Activated CD8-positive, alpha-beta memory T cell treated with anti-CD3 and anti-CD28 coated beads, Interleukin-2, amount 10 ng/mL, durations not matched to agents 7 days and 5 days (primary cell): Measurements from ENCODE around the gene ZGPAT. TPM values are rescaled to one million over a fixed set of nuclear protein-coding genes. Genes with fewer than 3 reads are reported as not detected.

Experiments used
- ATAC-seq: fragments of 150-1000 bp; cut with Tn5 transposase; one replicate; pipeline ENCODE4 v1.10.0; 2021; ENCODE audit warnings: moderate library complexity
- CTCF ChIA-PET: fragments of 350-600 bp; sonication (Branson Sonifier 250); formaldehyde crosslinking; loops from one replicate; lab custom pipeline; 2021; ENCODE audit warnings: antibody characterized with exemption; lab: Charles Lee
- DNase-seq: peaks from one replicate; pipeline ENCODE4 v3.0.0-alpha.2; 2020
- H3K27ac Mint-ChIP-seq: one replicate; pipeline ENCODE4 v1.8.0; 2021; ENCODE audit warnings: mild to moderate bottlenecking, mixed read lengths
- H3K27me3 Mint-ChIP-seq: one replicate; pipeline ENCODE4 v1.8.0; 2021; ENCODE audit warnings: mixed read lengths
- H3K36me3 Mint-ChIP-seq: one replicate; pipeline ENCODE4 v1.8.0; 2021; ENCODE audit warnings: mild to moderate bottlenecking, mixed read lengths
- H3K4me1 Mint-ChIP-seq: one replicate; pipeline ENCODE4 v1.8.0; 2021; ENCODE audit warnings: mixed read lengths
- H3K4me3 Mint-ChIP-seq: one replicate; pipeline ENCODE4 v1.8.0; 2021; ENCODE audit warnings: mild to moderate bottlenecking, moderate library complexity, mixed read lengths
- H3K9me3 Mint-ChIP-seq: one replicate; pipeline ENCODE4 v1.8.0; 2022; ENCODE audit warnings: low read depth, mixed read lengths
- total RNA-seq, 2 experiments: library from RNA; stranded (reverse); gene quantifications; one replicate each; pipeline ENCODE4 v1.2.3, GENCODE V29; 2021

The ZGPAT gene
- total RNA-seq, 2 experiments from 2014 or later = 38.8 to 54.6 TPM

GRCh38 chr20:63758152-63758551 lies 50.3 kb downstream of the ZGPAT start:
- H3K36me3 Mint-ChIP-seq = no peaks in the 10 kb centered on the region

GRCh38 chr20:63759377-63759901 lies 51.6 kb downstream of the ZGPAT start:
- CTCF ChIA-PET = no interaction called here
- H3K36me3 Mint-ChIP-seq = no peaks in the 10 kb centered on the region

More at GRCh38 chr20:63758152-63758551, 50.3 kb downstream of the ZGPAT start:
- Mint-ChIP-seq H3K4me3 (no peak overlapping the region), H3K9me3 (no peaks in the 10 kb centered on the region), H3K27ac (no peak overlapping the region), H3K4me1 (peaks cover 12% of the 10 kb centered on the region), H3K27me3 (peaks cover 16% of the 10 kb centered on the region)
- DNase-seq = no peak
- CTCF ChIA-PET = interaction anchor here (0.7 kb wide), 1 partner anchor 17 kb away, joined by 3 read pairs; no protein-coding TSS in a partner anchor
- ATAC-seq = no peak

GRCh38 chr20:63765082-63765873 lies 57.4 kb downstream of the ZGPAT start:
- H3K27ac Mint-ChIP-seq = no peak overlapping the region
- no peak for ATAC-seq

More at GRCh38 chr20:63759377-63759901, 51.6 kb downstream of the ZGPAT start:
- Mint-ChIP-seq H3K27ac (no peak overlapping the region), H3K4me3 (no peak overlapping the region), H3K27me3 (peaks cover 21% of the 10 kb centered on the region), H3K4me1 (peaks cover 12% of the 10 kb centered on the region), H3K9me3 (no peaks in the 10 kb centered on the region)
- DNase-seq = no peak
- no peak for ATAC-seq

GRCh38 chr20:63765902-63766301 lies 58.1 kb downstream of the ZGPAT start:
- no peak for ATAC-seq
- H3K4me1 Mint-ChIP-seq = no peaks in the 10 kb centered on the region
- H3K27ac Mint-ChIP-seq = no peak overlapping the region
- no peaks in the 10 kb centered on the region for H3K36me3 Mint-ChIP-seq
- CTCF ChIA-PET = no interaction called here
- peaks cover 14% of the 10 kb centered on the region for H3K27me3 Mint-ChIP-seq
- H3K4me3 Mint-ChIP-seq = no peak overlapping the region
- no peaks in the 10 kb centered on the region for H3K9me3 Mint-ChIP-seq
- DNase-seq = no peak

More at GRCh38 chr20:63765082-63765873, 57.4 kb downstream of the ZGPAT start:
- Mint-ChIP-seq H3K36me3 (no peaks in the 10 kb centered on the region), H3K9me3 (no peaks in the 10 kb centered on the region), H3K4me3 (no peak overlapping the region), H3K27me3 (peaks cover 14% of the 10 kb centered on the region), H3K4me1 (no peaks in the 10 kb centered on the region)
- DNase-seq = no peak
- CTCF ChIA-PET = interaction anchor here (0.6 kb wide), 1 partner anchor 148 kb away, joined by 3 read pairs; no protein-coding TSS in a partner anchor

GRCh38 chr20:63766695-63767426 lies 59.0 kb downstream of the ZGPAT start:
- Mint-ChIP-seq H3K4me3 (no peak overlapping the region), H3K9me3 (no peaks in the 10 kb centered on the region), H3K27me3 (peaks cover 11% of the 10 kb centered on the region), H3K36me3 (no peaks in the 10 kb centered on the region), H3K27ac (no peak overlapping the region), H3K4me1 (no peaks in the 10 kb centered on the region)
- CTCF ChIA-PET = interaction anchor here (1.5 kb wide), 1 partner anchor 19 kb away, joined by 4 read pairs; no protein-coding TSS in a partner anchor
- DNase-seq = no peak
- ATAC-seq = no peak

GRCh38 chr20:63767456-63767855 lies 59.6 kb downstream of the ZGPAT start:
- no peak overlapping the region for H3K4me3 Mint-ChIP-seq
- no peak overlapping the region for H3K27ac Mint-ChIP-seq
- CTCF ChIA-PET = interaction anchor here (1.5 kb wide), 1 partner anchor 18 kb away, joined by 4 read pairs; no protein-coding TSS in a partner anchor
- no peaks in the 10 kb centered on the region for H3K9me3 Mint-ChIP-seq
- peaks cover 10% of the 10 kb centered on the region for H3K27me3 Mint-ChIP-seq
- ATAC-seq (no peak), DNase-seq (no peak)
- no peaks in the 10 kb centered on the region for H3K36me3 Mint-ChIP-seq
- H3K4me1 Mint-ChIP-seq = no peaks in the 10 kb centered on the region

GRCh38 chr20:63767886-63768285 lies 60.0 kb downstream of the ZGPAT start:
- CTCF ChIA-PET = interaction anchor here (0.6 to 1.9 kb wide), 3 partner anchors 18 to 353 kb away, joined by 3 to 4 read pairs (median 3); no protein-coding TSS in a partner anchor
- no peaks in the 10 kb centered on the region for H3K9me3 Mint-ChIP-seq
- ATAC-seq (no peak), DNase-seq (no peak)
- H3K4me1 Mint-ChIP-seq = no peaks in the 10 kb centered on the region
- no peak overlapping the region for H3K4me3 Mint-ChIP-seq
- H3K27me3 Mint-ChIP-seq = peaks cover 6% of the 10 kb centered on the region
- H3K27ac Mint-ChIP-seq = no peak overlapping the region
- H3K36me3 Mint-ChIP-seq = no peaks in the 10 kb centered on the region

GRCh38 chr20:63768591-63769515 lies 61.0 kb downstream of the ZGPAT start:
- no peaks in the 10 kb centered on the region for H3K27me3 Mint-ChIP-seq
- no peaks in the 10 kb centered on the region for H3K9me3 Mint-ChIP-seq
- no peaks in the 10 kb centered on the region for H3K36me3 Mint-ChIP-seq
- H3K4me3 Mint-ChIP-seq = no peak overlapping the region
- ATAC-seq (no peak), DNase-seq (no peak)
- CTCF ChIA-PET = interaction anchor here (0.6 to 1.9 kb wide), 2 partner anchors 25 to 352 kb away, joined by 3 read pairs; no protein-coding TSS in a partner anchor
- no peak overlapping the region for H3K27ac Mint-ChIP-seq
- no peaks in the 10 kb centered on the region for H3K4me1 Mint-ChIP-seq

GRCh38 chr20:63769891-63770474 lies 62.1 kb downstream of the ZGPAT start:
- Mint-ChIP-seq H3K27ac (no peak overlapping the region), H3K27me3 (peaks cover 4% of the 10 kb centered on the region), H3K36me3 (no peaks in the 10 kb centered on the region), H3K9me3 (no peaks in the 10 kb centered on the region), H3K4me3 (no peak overlapping the region), H3K4me1 (peaks cover 2% of the 10 kb centered on the region)
- DNase-seq (no peak), ATAC-seq (no peak)
- CTCF ChIA-PET = interaction anchor here (1.9 kb wide), 1 partner anchor 23 kb away, joined by 3 read pairs; no protein-coding TSS in a partner anchor

GRCh38 chr20:63771046-63771707 lies 63.3 kb downstream of the ZGPAT start:
- ATAC-seq (no peak), DNase-seq (no peak)
- no peaks in the 10 kb centered on the region for H3K36me3 Mint-ChIP-seq
- CTCF ChIA-PET = no interaction called here
- peaks cover 4% of the 10 kb centered on the region for H3K27me3 Mint-ChIP-seq
- no peaks in the 10 kb centered on the region for H3K9me3 Mint-ChIP-seq
- H3K27ac Mint-ChIP-seq = no peak overlapping the region
- no peak overlapping the region for H3K4me3 Mint-ChIP-seq
- peaks cover 2% of the 10 kb centered on the region for H3K4me1 Mint-ChIP-seq

GRCh38 chr20:63772781-63773518 lies 65.1 kb downstream of the ZGPAT start:
- Mint-ChIP-seq H3K27me3 (peaks cover 4% of the 10 kb centered on the region), H3K27ac (no peak overlapping the region), H3K4me3 (no peak overlapping the region), H3K9me3 (no peaks in the 10 kb centered on the region), H3K4me1 (peaks cover 2% of the 10 kb centered on the region), H3K36me3 (no peaks in the 10 kb centered on the region)
- ATAC-seq (no peak), DNase-seq (no peak)
- CTCF ChIA-PET = interaction anchor here (0.9 kb wide), 1 partner anchor 13 kb away, joined by 3 read pairs; no protein-coding TSS in a partner anchor
